Ishikawa (cell line): ENCODE data around the gene MEG3.

Experiments
- CREB1 ChIP-seq: IDR thresholded peaks from 2 replicates; pipeline ENCODE4 v1.6.1; 2012; ENCODE audit warnings: low read depth
- TEAD4 ChIP-seq: IDR thresholded peaks from 2 replicates; pipeline ENCODE4 v1.6.1; 2012

- TF ChIP-seq CREB1 (no peak), TEAD4 (no peak)
Measured at GRCh38 chr14:100837805-100838350, 12.0 kb downstream of the MEG3 start.
